Aorta (tissue), 5 donors: Measurements from ENCODE around the gene GMPR. TPM values are rescaled to one million over a fixed set of nuclear protein-coding genes. Genes with fewer than 3 reads are reported as not detected.

Experiments
- ATAC-seq: fragments of 200-7000 bp; cut with Tn5 transposase; one replicate; pipeline ENCODE4 v1.9.1; 2022; ENCODE audit warnings: moderate library complexity; ENCODE audit not compliant: low FRiP score
- DNase-seq, 2 donors: peaks; one replicate each; pipeline ENCODE4 v3.0.0-alpha.2; 2020
- H3K27ac ChIP-seq, 2 donors: one replicate each; pipeline ENCODE4 v1.5.1; 2013; ENCODE audit warnings: low read length in 2 of 2, mild to moderate bottlenecking in 2 of 2, moderate library complexity in 2 of 2, control low read depth in 1 of 2, inconsistent platforms in 1 of 2, low read depth in 1 of 2
- H3K27me3 ChIP-seq, 2 donors: one replicate each; pipeline ENCODE4 v1.6.1; 2013; ENCODE audit warnings: control low read depth in 1 of 2, low read length in 1 of 2, mild to moderate bottlenecking in 1 of 2, moderate library complexity in 1 of 2; ENCODE audit not compliant: insufficient read depth in 2 of 2, control insufficient read depth in 1 of 2
- H3K36me3 ChIP-seq, 2 donors: one replicate each; pipeline ENCODE4 v1.6.1; 2013; ENCODE audit warnings: control low read depth in 1 of 2, low read length in 1 of 2, mild to moderate bottlenecking in 1 of 2; ENCODE audit not compliant: insufficient read depth in 2 of 2, control insufficient read depth in 1 of 2
- H3K4me1 ChIP-seq, 2 donors: one replicate each; pipeline ENCODE4 v1.6.1; 2013; ENCODE audit warnings: low read length in 2 of 2, control low read depth in 1 of 2, mild to moderate bottlenecking in 1 of 2, moderate library complexity in 1 of 2; ENCODE audit not compliant: insufficient read depth in 2 of 2, control insufficient read depth in 1 of 2
- H3K4me3 ChIP-seq, 2 donors: one replicate each; pipeline ENCODE4 v1.5.1; 2013; ENCODE audit warnings: low read length in 2 of 2, control low read depth in 1 of 2, mild to moderate bottlenecking in 1 of 2
- H3K9me3 ChIP-seq: one replicate; pipeline ENCODE4 v1.6.1; 2013; ENCODE audit warnings: mild to moderate bottlenecking, low read length; ENCODE audit not compliant: control insufficient read depth
- WGBS, 2 donors: extraction: QIAGEN DNeasy Blood & Tissue Kit; methylation state at CpG; one replicate each; pipeline ENCODE4 v1.1.7; 2013; 5-methylcytosine and 5-hydroxymethylcytosine counted together
- intact Hi-C, 2 donors: fragments of 100-400 bp; cut with DNase I; formaldehyde crosslinking; loops; one replicate each; pipeline versions ENCODE4 v1.14.2 to v1.15.0; 2022
- polyA plus RNA-seq, 2 donors: library from polyadenylated mRNA; stranded (reverse); fragments of 200-250 nt; gene quantifications; one replicate each; pipeline ENCODE4 v1.2.3, GENCODE V29; 2013
- total RNA-seq, 2 donors: library from RNA; stranded (reverse); fragmentation: NEBNext Ultra II Directional; extraction: Animal tissue kit (Norgen Biotek cat#: 25700); gene quantifications; one replicate each; pipeline ENCODE4 v1.2.1, GENCODE V29; 2021
- donor health status: healthy with polysubstance abuse.
- donor health status: Bipolar disorder and iron deficiency.
- donor health status: DM: no; HTN: no; CAD: no.
- donor health status: DM: no; HTN: no; CAD: no.
- donor health status: DM: yes; HTN: yes; CAD: no.

GMPR gene
- total and polyA plus RNA-seq, 4 donors = 17.3 to 34.5 (median 28.5) TPM

DNA sequence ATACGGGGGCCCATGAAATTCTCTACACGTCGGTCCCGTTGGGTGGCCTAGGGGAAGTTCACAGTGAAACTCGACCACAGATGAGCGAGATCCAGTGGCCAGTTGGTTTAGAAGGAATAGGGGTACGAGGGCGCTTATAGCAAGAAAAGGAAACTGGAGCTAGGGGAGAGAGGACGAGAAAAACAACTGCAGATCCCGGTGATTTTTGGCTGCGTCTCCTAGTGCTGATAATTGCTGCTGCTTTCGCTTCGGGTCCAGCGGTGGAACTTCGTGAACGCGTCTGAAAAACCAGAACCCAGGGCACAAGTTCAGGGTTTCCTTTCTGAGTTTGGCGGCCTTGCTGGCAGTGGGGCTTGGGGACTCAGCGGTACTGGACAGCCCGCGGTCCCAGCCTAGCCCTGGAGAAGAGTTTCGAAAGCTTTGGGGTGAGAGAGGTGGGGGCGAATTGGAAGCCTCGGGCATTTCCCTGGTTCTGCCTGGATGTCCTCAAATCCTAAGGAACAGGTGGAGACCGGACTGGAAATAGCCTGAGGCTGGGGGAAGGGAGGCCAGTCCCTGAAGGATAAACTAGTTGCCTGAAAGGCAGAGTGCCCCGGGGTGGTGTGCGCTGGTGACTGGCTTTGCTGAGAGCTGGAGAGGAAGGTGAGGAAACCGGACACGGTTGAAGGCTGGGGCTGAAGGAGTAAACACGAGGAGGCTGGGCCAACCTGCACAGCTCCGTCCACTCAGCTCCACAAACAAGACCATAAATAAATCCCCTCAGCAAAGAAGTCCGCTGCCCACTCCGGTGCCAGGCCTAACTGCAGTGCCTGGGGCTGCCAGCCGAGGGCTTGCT lies 793 bp downstream of the GMPR start:
- no peaks in the 10 kb centered on the region for H3K27me3 ChIP-seq
- intact Hi-C loops = loop anchor here in 1 of 2 donors (2.0 to 5.0 kb wide), 2 partner anchors 22 to 83 kb away; no protein-coding TSS in a partner anchor
- H3K36me3 ChIP-seq = no peaks in the 10 kb centered on the region
- peak overlapping the region; percentile 43 to 79 for H3K4me3 ChIP-seq
- peak; percentile 90 to 91 for DNase-seq
- WGBS, 2 donors = 0 to 1% methylated on average over 34 of the region's 34 CpGs
- peaks cover 0 to 9% of the 10 kb centered on the region in 2 donors for H3K4me1 ChIP-seq
- ATAC-seq = peak; percentile 70
- no peaks in the 10 kb centered on the region for H3K9me3 ChIP-seq
- H3K27ac ChIP-seq = peak overlapping the region; percentile 31 to 89

DNA sequence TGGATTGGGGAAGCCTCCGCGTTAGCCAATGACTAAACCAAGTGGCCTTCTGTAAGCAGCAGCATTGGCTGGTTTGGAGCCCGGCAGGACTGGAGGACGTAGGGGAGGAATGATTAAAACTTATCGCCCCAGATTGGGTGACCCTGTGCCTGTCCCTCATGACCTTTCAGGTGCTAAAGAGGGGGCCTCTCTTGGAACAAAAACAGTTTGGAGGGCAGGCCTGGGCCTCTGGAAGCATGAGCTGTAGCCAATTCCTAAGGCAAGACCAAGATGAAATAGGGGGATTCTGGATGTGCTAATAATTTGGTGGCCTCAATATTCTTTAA lies 1.4 kb downstream of the GMPR start:
- Histone ChIP-seq H3K4me3 (peak overlapping the region in 1 of 2 donors; percentile 21), H3K36me3 (no peaks in the 10 kb centered on the region), H3K27ac (peak overlapping the region in 1 of 2 donors; percentile 89), H3K4me1 (peaks cover 0 to 9% of the 10 kb centered on the region in 2 donors), H3K27me3 (no peaks in the 10 kb centered on the region), H3K9me3 (no peaks in the 10 kb centered on the region)
- intact Hi-C loops = loop anchor here (2.0 to 10.0 kb wide), 4 partner anchors 23 to 83 kb away; no protein-coding TSS in a partner anchor
- no peak for DNase-seq
- 0 to 1% methylated on average over 5 of the region's 5 CpGs for WGBS, 2 donors
- ATAC-seq = no peak

DNA sequence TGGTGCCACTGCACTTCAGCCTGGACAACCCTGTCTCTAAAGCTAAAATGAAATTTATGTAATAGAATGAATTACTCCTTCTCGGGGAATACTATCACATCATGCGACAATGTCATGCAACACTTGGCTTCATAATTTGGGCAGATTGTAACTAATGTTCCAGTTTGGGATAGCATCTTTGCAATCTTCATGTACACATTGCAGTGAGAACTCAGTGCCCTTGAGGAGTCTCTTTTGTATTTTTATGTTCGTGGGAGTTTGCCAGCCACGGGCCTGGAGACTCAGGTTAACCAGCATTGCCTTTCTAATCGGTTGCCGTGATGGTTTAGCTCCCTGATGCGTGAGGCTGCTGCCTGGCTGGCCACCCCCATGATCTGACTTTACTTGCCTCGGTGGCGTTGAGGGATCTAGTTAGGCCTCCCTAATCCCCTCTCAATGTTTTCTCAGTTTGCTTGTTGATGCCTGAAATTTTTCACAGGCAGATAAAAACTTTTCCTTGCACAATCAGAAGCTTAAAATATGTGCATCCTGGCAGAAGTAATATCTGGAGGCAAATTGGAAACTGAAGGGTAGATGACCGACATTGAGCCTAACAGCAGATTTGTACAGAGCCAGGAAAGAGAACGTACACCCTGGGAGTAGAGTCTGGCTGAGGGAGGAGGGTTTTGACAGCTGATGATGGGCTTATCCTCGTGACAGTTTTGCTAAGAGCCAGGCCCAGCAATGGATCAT lies 2.4 kb downstream of the GMPR start:
- intact Hi-C loops = loop anchor here (5.0 to 10.0 kb wide), 2 partner anchors 37 to 74 kb away; no protein-coding TSS in a partner anchor
- no peak for DNase-seq
- Histone ChIP-seq H3K4me1 (peaks cover 4 to 9% of the 10 kb centered on the region in 2 donors), H3K36me3 (no peaks in the 10 kb centered on the region), H3K9me3 (no peaks in the 10 kb centered on the region), H3K27ac (peak overlapping the region in 1 of 2 donors; percentile 48), H3K4me3 (no peak overlapping the region), H3K27me3 (no peaks in the 10 kb centered on the region)
- ATAC-seq = no peak
- WGBS, 2 donors = 86 to 89% methylated on average over 12 of the region's 12 CpGs

GRCh38 chr6:16241321-16241689 lies 2.9 kb downstream of the GMPR start:
- DNase-seq (no peak), ATAC-seq (no peak)
- Histone ChIP-seq H3K4me1 (peaks cover 4 to 9% of the 10 kb centered on the region in 2 donors), H3K27me3 (no peaks in the 10 kb centered on the region), H3K36me3 (no peaks in the 10 kb centered on the region), H3K4me3 (no peak overlapping the region), H3K27ac (no peak overlapping the region), H3K9me3 (no peaks in the 10 kb centered on the region)
- whole genome bisulfite sequencing, 2 donors = 90 to 96% methylated on average over 4 of the region's 4 CpGs
- intact Hi-C loops = loop anchor here (5.0 to 10.0 kb wide), 2 partner anchors 36 to 73 kb away; no protein-coding TSS in a partner anchor

DNA sequence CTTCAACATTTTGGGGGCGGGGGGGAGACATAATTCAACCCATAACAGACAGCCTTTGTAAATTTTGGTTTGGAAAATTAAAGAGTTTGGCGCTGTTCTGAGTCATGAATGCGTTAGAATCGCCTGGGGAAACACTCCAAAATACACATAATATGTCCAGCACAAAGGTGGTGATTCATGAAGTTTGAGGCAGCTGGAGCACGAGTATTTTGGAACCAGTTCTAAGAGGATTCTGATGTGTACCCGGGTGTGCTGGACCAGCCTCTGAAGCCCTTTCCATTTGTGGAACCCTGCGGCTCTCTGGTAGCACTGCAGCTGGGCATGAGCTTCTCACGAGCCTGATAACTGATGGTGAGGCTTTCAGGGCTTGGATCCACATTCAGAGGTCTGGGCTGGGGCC lies 4.7 kb downstream of the GMPR start:
- no peaks in the 10 kb centered on the region for H3K36me3 ChIP-seq
- intact Hi-C loops = loop anchor here (5.0 to 10.0 kb wide), 2 partner anchors 34 to 72 kb away; no protein-coding TSS in a partner anchor
- no peak overlapping the region for H3K4me3 ChIP-seq
- DNase-seq = peak in 1 of 2 donors; percentile 66
- ATAC-seq = peak; percentile 43
- 3 to 7% methylated on average over 8 of the region's 8 CpGs for WGBS, 2 donors
- H3K4me1 ChIP-seq = peaks cover 4 to 9% of the 10 kb centered on the region in 2 donors
- H3K27ac ChIP-seq = peak overlapping the region in 1 of 2 donors; percentile 52
- no peaks in the 10 kb centered on the region for H3K9me3 ChIP-seq
- no peaks in the 10 kb centered on the region for H3K27me3 ChIP-seq

DNA sequence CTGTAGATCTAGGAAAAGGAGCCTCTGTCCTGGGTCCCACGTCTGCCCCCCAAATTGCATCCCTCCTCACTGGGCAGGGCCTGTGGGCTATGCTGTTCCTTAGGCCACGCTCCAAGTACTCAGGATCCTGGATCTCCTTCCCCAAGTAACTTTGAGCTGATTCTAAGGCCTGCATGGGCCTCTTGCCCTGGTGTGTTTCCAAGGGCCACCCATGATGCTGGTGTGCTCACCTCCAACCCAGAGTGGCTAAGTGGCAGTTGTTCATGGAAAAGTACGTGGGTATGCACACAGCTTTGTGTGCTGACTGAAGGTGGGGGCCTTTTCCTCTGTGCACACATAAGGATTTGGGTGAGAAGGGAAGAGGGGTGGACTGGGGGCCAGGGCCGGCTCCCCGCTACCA lies 5.3 kb downstream of the GMPR start:
- peak overlapping the region; percentile 16 to 38 for H3K27ac ChIP-seq
- H3K4me1 ChIP-seq = peaks cover 4 to 9% of the 10 kb centered on the region in 2 donors
- H3K4me3 ChIP-seq = no peak overlapping the region
- intact Hi-C loops = loop anchor here (5.0 to 10.0 kb wide), 2 partner anchors 34 to 71 kb away; no protein-coding TSS in a partner anchor
- H3K27me3 ChIP-seq = no peaks in the 10 kb centered on the region
- no peaks in the 10 kb centered on the region for H3K36me3 ChIP-seq
- 48 to 51% methylated on average over 5 of the region's 5 CpGs for WGBS, 2 donors
- DNase-seq = no peak
- no peaks in the 10 kb centered on the region for H3K9me3 ChIP-seq
- no peak for ATAC-seq

GRCh38 chr6:16244446-16244845 lies 6.1 kb downstream of the GMPR start:
- Histone ChIP-seq H3K4me3 (no peak overlapping the region), H3K36me3 (no peaks in the 10 kb centered on the region), H3K27me3 (no peaks in the 10 kb centered on the region), H3K9me3 (no peaks in the 10 kb centered on the region), H3K4me1 (peaks cover 4 to 9% of the 10 kb centered on the region in 2 donors), H3K27ac (peak overlapping the region; percentile 30 to 66)
- no peak for DNase-seq
- peak; percentile 23 for ATAC-seq
- 24 to 27% methylated on average over 5 of the region's 5 CpGs for WGBS, 2 donors
- intact Hi-C loops = loop anchor here (5.0 to 10.0 kb wide), 2 partner anchors 33 to 70 kb away; no protein-coding TSS in a partner anchor

GRCh38 chr6:16244869-16245451 lies 6.6 kb downstream of the GMPR start:
- peak; percentile 64 for ATAC-seq
- 29 to 34% methylated on average over 10 of the region's 10 CpGs for WGBS, 2 donors
- Histone ChIP-seq H3K4me3 (no peak overlapping the region), H3K27ac (peak overlapping the region; percentile 30 to 66), H3K9me3 (no peaks in the 10 kb centered on the region), H3K4me1 (peaks cover 4 to 9% of the 10 kb centered on the region in 2 donors), H3K36me3 (no peaks in the 10 kb centered on the region), H3K27me3 (no peaks in the 10 kb centered on the region)
- DNase-seq = no peak
- intact Hi-C loops = loop anchor here (5.0 to 10.0 kb wide), 2 partner anchors 32 to 70 kb away; no protein-coding TSS in a partner anchor
